Tibial nerve (tissue), 4 donors: ENCODE results near the gene ABHD12. TPM values are rescaled to one million over a fixed set of nuclear protein-coding genes. Genes with fewer than 3 reads are reported as not detected.

Experiments used
- DNase-seq, 2 donors: peaks; one replicate each; pipeline ENCODE4 v3.0.0-alpha.2; 2019; ENCODE audit warnings: low spot score in 2 of 2
- H3K27ac ChIP-seq, 4 donors: fragments of 200-600 bp; sonication (generic) in 3 of 4; one replicate each; pipeline ENCODE4 v1.5.1; 2017 to 2019; ENCODE audit warnings: mild to moderate bottlenecking in 1 of 4
- H3K27me3 ChIP-seq, 2 donors: fragments of 200-600 bp; sonication (generic) in 1 of 2; one replicate each; pipeline versions ENCODE4 v1.5.1 to v1.6.0; 2017 to 2019
- H3K36me3 ChIP-seq, 3 donors: fragments of 200-600 bp; sonication (generic); one replicate each; pipeline ENCODE4 v1.5.1; 2018 to 2019
- H3K4me1 ChIP-seq, 4 donors: fragments of 200-600 bp; sonication (generic) in 3 of 4; one replicate each; pipeline ENCODE4 v1.5.1; 2017 to 2019
- H3K4me3 ChIP-seq, 4 donors: fragments of 200-600 bp; sonication (generic) in 3 of 4; one replicate each; pipeline ENCODE4 v1.5.1; 2017 to 2019; ENCODE audit warnings: mild to moderate bottlenecking in 1 of 4, moderate library complexity in 1 of 4
- H3K9me3 ChIP-seq, 4 donors: fragments of 200-600 bp; sonication (generic) in 3 of 4; one replicate each; pipeline ENCODE4 v1.5.1; 2017 to 2019
- CTCF ChIP-seq, 5 experiments: fragments of 200-600 bp in 3 of 5; fragments of 450-650 bp in 2 of 5; sonication (generic) in 3 of 5; IDR thresholded peaks; one replicate each; pipeline ENCODE4 v1.5.1; 2016 to 2019; ENCODE audit warnings: antibody characterized with exemption in 5 of 5, mild to moderate bottlenecking in 3 of 5, moderate library complexity in 2 of 5
- EP300 ChIP-seq, 2 donors: sonication (generic); formaldehyde crosslinking; IDR thresholded peaks; one replicate each; pipeline ENCODE4 v1.6.1; 2017; ENCODE audit warnings: antibody characterized with exemption in 2 of 2, mild to moderate bottlenecking in 1 of 2
- POLR2A ChIP-seq, 2 donors: fragments of 450-650 bp; IDR thresholded peaks; one replicate each; pipeline ENCODE4 v1.6.1; 2017; ENCODE audit warnings: antibody characterized with exemption in 2 of 2, mild to moderate bottlenecking in 2 of 2, moderate library complexity in 2 of 2
- WGBS, 2 donors: methylation state at CpG; one replicate each; pipeline ENCODE4 v1.1.5; 2018; 5-methylcytosine and 5-hydroxymethylcytosine counted together
- total RNA-seq, 4 donors: library from RNA; depleted of rRNA; stranded (reverse); fragments of >200 nt; gene quantifications; one replicate each; pipeline ENCODE4 v1.1.0, GENCODE V29; 2016

ABHD12 gene
- total RNA-seq, 4 donors from 2014 or later: 67.2 to 116 (median 105) TPM

DNA sequence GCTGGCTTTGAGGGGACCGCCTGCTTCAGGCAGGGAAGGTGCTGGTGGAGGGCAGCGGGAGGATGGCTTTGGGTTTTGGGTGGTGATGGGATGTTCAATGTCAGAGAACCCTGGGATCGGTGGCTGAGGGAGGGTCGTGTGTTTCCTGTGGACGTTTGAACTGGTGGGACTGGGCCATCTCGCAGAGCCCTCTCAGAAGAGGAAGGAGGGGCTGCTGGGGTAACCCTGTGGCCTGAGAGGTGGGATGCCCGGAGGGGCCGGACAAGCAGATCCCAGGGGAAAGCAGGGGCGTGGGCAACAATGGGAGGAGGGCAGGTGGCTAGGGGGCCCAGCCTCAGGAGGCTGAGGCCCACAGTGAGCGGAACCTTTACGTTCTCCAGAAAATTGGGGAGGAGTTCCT lies 107.8 kb downstream of the ABHD12 start:
- Histone ChIP-seq H3K27me3 (no peaks in the 10 kb centered on the region), H3K27ac (no peak overlapping the region), H3K36me3 (peaks cover 6 to 100% (median 28%) of the 10 kb centered on the region in 3 donors), H3K4me3 (no peak overlapping the region), H3K4me1 (no peaks in the 10 kb centered on the region), H3K9me3 (no peaks in the 10 kb centered on the region)
- TF ChIP-seq EP300 (IDR thresholded peaks at IDR 0.05) (no peak), CTCF (IDR thresholded peaks at IDR 0.05) (no peak), POLR2A (IDR thresholded peaks at IDR 0.05) (no peak)
- 82 to 84% methylated on average over 11 of the region's 11 CpGs for WGBS, 2 donors
- peak in 1 of 2 donors; percentile 7 for DNase-seq

GRCh38 chr20:25282034-25282781 lies 108.4 kb downstream of the ABHD12 start:
- WGBS, 2 donors: 90 to 92% methylated on average over 15 to 22 of the region's 22 CpGs
- Histone ChIP-seq H3K36me3 (peaks cover 6 to 100% (median 28%) of the 10 kb centered on the region in 3 donors), H3K4me1 (no peaks in the 10 kb centered on the region), H3K27me3 (no peaks in the 10 kb centered on the region), H3K9me3 (no peaks in the 10 kb centered on the region), H3K27ac (no peak overlapping the region), H3K4me3 (no peak overlapping the region)
- TF ChIP-seq POLR2A (IDR thresholded peaks at IDR 0.05) (no peak), CTCF (IDR thresholded peaks at IDR 0.05) (no peak), EP300 (IDR thresholded peaks at IDR 0.05) (no peak)
- DNase-seq: peak in 1 of 2 donors; percentile 6

DNA sequence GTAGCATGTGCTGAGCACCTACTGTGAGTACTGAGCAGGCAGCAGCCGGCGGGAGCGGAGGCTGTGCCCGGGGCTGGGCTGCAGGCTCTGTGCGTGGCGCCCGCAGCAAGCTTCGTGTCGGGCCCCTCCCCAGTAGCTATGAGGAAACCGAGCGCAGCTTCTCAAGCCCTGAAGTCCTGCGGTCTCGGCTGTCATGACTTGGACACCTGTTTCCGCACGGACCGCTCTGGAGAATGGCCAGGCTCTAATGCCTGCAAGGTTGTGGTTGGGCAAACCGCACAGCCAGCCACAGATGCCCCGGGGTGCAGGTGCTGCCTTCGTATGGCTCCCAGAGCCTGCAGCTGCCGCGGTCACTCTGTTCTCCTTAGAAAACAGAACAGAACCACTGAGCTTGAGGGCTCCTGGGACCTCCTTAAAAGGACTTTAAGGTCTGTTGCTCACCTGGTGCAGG lies 109.1 kb downstream of the ABHD12 start:
- Histone ChIP-seq H3K4me1 (no peaks in the 10 kb centered on the region), H3K27ac (no peak overlapping the region), H3K4me3 (no peak overlapping the region), H3K9me3 (no peaks in the 10 kb centered on the region), H3K36me3 (peaks cover 7 to 100% (median 28%) of the 10 kb centered on the region in 3 donors), H3K27me3 (no peaks in the 10 kb centered on the region)
- no peak for TF ChIP-seq CTCF (IDR thresholded peaks at IDR 0.05)
- TF ChIP-seq POLR2A (IDR thresholded peaks at IDR 0.05): no peak
- TF ChIP-seq EP300 (IDR thresholded peaks at IDR 0.05): no peak
- peak in 1 of 2 donors; percentile 3 for DNase-seq
- WGBS, 2 donors: 91 to 94% methylated on average over 7 to 21 of the region's 21 CpGs

GRCh38 chr20:25280574-25281535 lies 109.8 kb downstream of the ABHD12 start:
- TF ChIP-seq POLR2A (IDR thresholded peaks at IDR 0.05): no peak
- no peak for TF ChIP-seq CTCF (IDR thresholded peaks at IDR 0.05)
- TF ChIP-seq EP300 (IDR thresholded peaks at IDR 0.05): no peak
- no peaks in the 10 kb centered on the region for H3K9me3 ChIP-seq
- 91 to 92% methylated on average over 25 to 33 of the region's 33 CpGs for WGBS, 2 donors

More at GRCh38 chr20:25280574-25281535, 109.8 kb downstream of the ABHD12 start:
- H3K27me3 ChIP-seq: no peaks in the 10 kb centered on the region
- DNase-seq: peak in 1 of 2 donors; percentile 7
- no peaks in the 10 kb centered on the region for H3K4me1 ChIP-seq
- H3K36me3 ChIP-seq: peaks cover 8 to 100% (median 24%) of the 10 kb centered on the region in 3 donors
- H3K4me3 ChIP-seq: no peak overlapping the region
- no peak overlapping the region for H3K27ac ChIP-seq
